ENCODE data around the gene MAB21L3.

DNA sequence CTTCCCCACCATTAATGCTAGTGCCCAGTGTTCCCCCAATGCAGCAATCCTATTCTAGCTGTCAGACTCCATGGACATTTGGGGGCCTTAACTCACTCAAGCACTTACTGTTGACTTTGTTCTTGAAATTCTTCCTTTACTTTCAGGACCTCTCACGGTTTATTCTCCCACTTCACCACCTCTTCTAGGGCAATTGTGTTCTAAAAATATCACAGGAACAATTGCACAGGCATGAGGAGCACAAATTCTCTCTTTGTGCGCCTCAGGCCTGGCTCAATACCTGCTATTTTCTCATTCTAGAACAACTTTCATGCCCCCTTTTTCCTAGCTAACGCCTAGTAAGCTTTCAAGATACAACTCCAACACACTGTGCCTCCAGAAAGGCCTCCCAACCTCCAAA lies 7.3 kb downstream of the MAB21L3 start:
- TF ChIP-seq ELF4 (IDR thresholded peaks at IDR 0.05) (no peak), BHLHE40 (IDR thresholded peaks at IDR 0.05; ENCODE audit: borderline replicate concordance) (no peak)
- TF ChIP-seq, protein P1, sequence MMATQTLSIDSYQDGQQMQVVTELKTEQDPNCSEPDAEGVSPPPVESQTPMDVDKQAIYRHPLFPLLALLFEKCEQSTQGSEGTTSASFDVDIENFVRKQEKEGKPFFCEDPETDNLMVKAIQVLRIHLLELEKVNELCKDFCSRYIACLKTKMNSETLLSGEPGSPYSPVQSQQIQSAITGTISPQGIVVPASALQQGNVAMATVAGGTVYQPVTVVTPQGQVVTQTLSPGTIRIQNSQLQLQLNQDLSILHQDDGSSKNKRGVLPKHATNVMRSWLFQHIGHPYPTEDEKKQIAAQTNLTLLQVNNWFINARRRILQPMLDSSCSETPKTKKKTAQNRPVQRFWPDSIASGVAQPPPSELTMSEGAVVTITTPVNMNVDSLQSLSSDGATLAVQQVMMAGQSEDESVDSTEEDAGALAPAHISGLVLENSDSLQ (IDR thresholded peaks at IDR 0.05) = no peak
